MM.1S (cell line): ENCODE results near the gene POLL.

Source experiments
- DNase-seq: peaks from one replicate; pipeline ENCODE4 v3.0.0-alpha.2; 2015
- H2AFZ ChIP-seq: fragments of 300-600 bp; sonication (generic); 2 replicates; pipeline ENCODE4 v1.6.0; 2016; ENCODE audit warnings: antibody characterized with exemption, low read length
- H3F3A ChIP-seq: fragments of 300-600 bp; sonication (generic); 2 replicates; pipeline ENCODE4 v1.6.1; 2016; ENCODE audit warnings: mild to moderate bottlenecking, antibody characterized with exemption, low read length, moderate library complexity, mixed read lengths; ENCODE audit not compliant: insufficient read depth
- H3K27ac ChIP-seq: fragments of 300-600 bp; sonication (generic); 2 replicates; pipeline ENCODE4 v1.5.1; 2016; ENCODE audit warnings: mild to moderate bottlenecking, low read length
- H3K27me3 ChIP-seq: fragments of 300-600 bp; sonication (generic); replicated peaks from 2 replicates; pipeline ENCODE4 v1.6.0; 2016; ENCODE audit warnings: low read length; ENCODE audit not compliant: insufficient read depth
- H3K36me3 ChIP-seq: fragments of 300-600 bp; sonication (generic); replicated peaks from 2 replicates; pipeline ENCODE4 v1.6.1; 2016; ENCODE audit warnings: mild to moderate bottlenecking, low read length, mixed read lengths; ENCODE audit not compliant: insufficient read depth
- H3K4me1 ChIP-seq: fragments of 300-600 bp; sonication (generic); 2 replicates; pipeline ENCODE4 v1.6.1; 2016; ENCODE audit warnings: low read length, mixed read lengths
- H3K4me2 ChIP-seq: fragments of 300-600 bp; sonication (generic); 2 replicates; pipeline ENCODE4 v1.6.0; 2016; ENCODE audit warnings: low read depth, low read length
- H3K4me3 ChIP-seq: fragments of 300-600 bp; sonication (generic); 2 replicates; pipeline ENCODE4 v1.5.1; 2016; ENCODE audit warnings: low read length, mixed read lengths
- H3K79me2 ChIP-seq: fragments of 300-600 bp; sonication (generic); 2 replicates; pipeline ENCODE4 v1.6.1; 2016; ENCODE audit warnings: mixed run types, low read length, mixed read lengths
- H3K9ac ChIP-seq: fragments of 300-600 bp; sonication (generic); 2 replicates; pipeline ENCODE4 v1.6.1; 2016; ENCODE audit warnings: low read length, mixed read lengths
- H3K9me2 ChIP-seq: fragments of 300-600 bp; sonication (generic); replicated peaks from 2 replicates; pipeline ENCODE4 v1.6.1; 2016; ENCODE audit warnings: mild to moderate bottlenecking, low read length, mixed read lengths; ENCODE audit not compliant: insufficient read depth
- H3K9me3 ChIP-seq: fragments of 300-600 bp; sonication (generic); replicated peaks from 2 replicates; pipeline ENCODE4 v1.6.1; 2016; ENCODE audit warnings: mild to moderate bottlenecking, low read length, mixed read lengths; ENCODE audit not compliant: insufficient read depth
- H4K20me1 ChIP-seq: fragments of 300-600 bp; sonication (generic); 2 replicates; pipeline ENCODE4 v1.6.1; 2016; ENCODE audit warnings: mild to moderate bottlenecking, low read length, moderate library complexity, mixed read lengths; ENCODE audit not compliant: insufficient read depth
- CTCF ChIP-seq: fragments of 300-600 bp; sonication (generic); IDR thresholded peaks from 2 replicates; pipeline ENCODE4 v1.5.1; 2016; ENCODE audit warnings: antibody characterized with exemption, low read length, mixed read lengths
- EZH2 ChIP-seq: fragments of 300-600 bp; sonication (generic); optimal IDR thresholded peaks from 2 replicates; pipeline ENCODE3; 2017; ENCODE audit warnings: low read depth, mild to moderate bottlenecking, antibody characterized with exemption, low read length, mixed read lengths
- EZH2phosphoT487 ChIP-seq: fragments of 300-600 bp; sonication (generic); IDR thresholded peaks from 2 replicates; pipeline ENCODE4 v1.6.1; 2018; ENCODE audit warnings: antibody characterized with exemption, low read length

Gene POLL

GRCh38 chr10:101579516-101579870, 8.6 kb downstream of the POLL start:
- Histone ChIP-seq H3K9me3 (no peaks in the 10 kb centered on the region), H3K27ac (no peak overlapping the region), H3F3A (peaks cover 12% of the 10 kb centered on the region), H3K27me3 (no peaks in the 10 kb centered on the region), H4K20me1 (no peaks in the 10 kb centered on the region), H3K4me3 (no peak overlapping the region), H3K79me2 (no peaks in the 10 kb centered on the region), H3K4me2 (no peak overlapping the region), H3K9me2 (no peaks in the 10 kb centered on the region), H3K9ac (no peak overlapping the region), H3K4me1 (peaks cover 17% of the 10 kb centered on the region), H3K36me3 (no peaks in the 10 kb centered on the region; the same call in 1 of the 2 replicates), H2AFZ (no peak overlapping the region)
- TF ChIP-seq CTCF = no peak
- TF ChIP-seq EZH2phosphoT487 = no peak
- no peak for TF ChIP-seq EZH2
- no peak for DNase-seq

GRCh38 chr10:101578803-101579515, 9.1 kb downstream of the POLL start:
- Histone ChIP-seq H4K20me1 (no peaks in the 10 kb centered on the region), H3K27ac (no peak overlapping the region), H3K36me3 (no peaks in the 10 kb centered on the region; the same call in 1 of the 2 replicates), H3K27me3 (no peaks in the 10 kb centered on the region), H3K79me2 (no peaks in the 10 kb centered on the region), H3K9me3 (no peaks in the 10 kb centered on the region), H3K4me2 (no peak overlapping the region), H2AFZ (no peak overlapping the region), H3F3A (peaks cover 12% of the 10 kb centered on the region), H3K4me3 (no peak overlapping the region), H3K9ac (no peak overlapping the region), H3K4me1 (peaks cover 17% of the 10 kb centered on the region), H3K9me2 (no peaks in the 10 kb centered on the region)
- TF ChIP-seq EZH2 (no peak), CTCF (no peak), EZH2phosphoT487 (no peak)
- no peak for DNase-seq

GRCh38 chr10:101578192-101578591, 9.9 kb downstream of the POLL start:
- H3K4me3 ChIP-seq = no peak overlapping the region
- TF ChIP-seq EZH2phosphoT487 = no peak
- TF ChIP-seq CTCF = no peak
- TF ChIP-seq EZH2 = no peak
- H3K36me3 ChIP-seq = no peaks in the 10 kb centered on the region

More at GRCh38 chr10:101578192-101578591, 9.9 kb downstream of the POLL start:
- no peak overlapping the region for H3K27ac ChIP-seq
- no peaks in the 10 kb centered on the region for H3K27me3 ChIP-seq
- no peaks in the 10 kb centered on the region for H3K79me2 ChIP-seq
- H3K4me1 ChIP-seq = peaks cover 17% of the 10 kb centered on the region
- H4K20me1 ChIP-seq = no peaks in the 10 kb centered on the region
- no peaks in the 10 kb centered on the region for H3K9me3 ChIP-seq
- no peaks in the 10 kb centered on the region for H3K9me2 ChIP-seq
- H3K9ac ChIP-seq = no peak overlapping the region
- no peak overlapping the region for H3K4me2 ChIP-seq
- no peak overlapping the region for H2AFZ ChIP-seq
- H3F3A ChIP-seq = peaks cover 12% of the 10 kb centered on the region
- no peak for DNase-seq
